ENCODE measurements around the gene NDUFB8. TPM values are rescaled to one million over a fixed set of nuclear protein-coding genes. Genes with fewer than 3 reads are reported as not detected.

NDUFB8 gene
- total and polyA plus RNA-seq, 10 of the 15 experiments (the other 5 are each of a cell fraction or from before 2014, with no cell fraction given) = 180 to 572 (median 382) TPM

GRCh38 chr10:100508691-100509150 is 20.9 kb downstream of the NDUFB8 start:
- H3K27me3 ChIP-seq (replicated peaks in 1 of 2; ENCODE audit: control insufficient read depth in 2 of 2, insufficient read depth in 2 of 2, low read length in 1 of 2) = no peaks in the 10 kb centered on the region
- intact Hi-C loops (cut with micrococcal nuclease; ENCODE audit: unreplicated experiment) = loop anchor here (1.0 to 2.0 kb wide), 2 partner anchors 74 to 170 kb away; no protein-coding TSS in a partner anchor
- H3K4me3 ChIP-seq = no peak overlapping the region
- H3K9ac ChIP-seq (ENCODE audit: control insufficient read depth, insufficient read depth, low read length) = no peak overlapping the region
- peaks cover 0 to 11% of the 10 kb centered on the region in 2 experiments for H3K36me3 ChIP-seq (ENCODE audit: control insufficient read depth in 2 of 2, insufficient read depth in 2 of 2, low read length in 1 of 2)
- CTCF ChIA-PET = interaction anchor here (0.6 to 4.6 kb wide), 25 partner anchors 9 to 463 kb away, joined by 3 to 40 read pairs (median 6); partner anchors contain the start of gene HIF1AN
- DNase-seq (ENCODE audit: low read depth, low spot score) = no peak
- no peak overlapping the region for H2AFZ ChIP-seq (ENCODE audit: control insufficient read depth, low read depth, low read length)
- SMC1A ChIA-PET (ENCODE audit: uncharacterized antibody, unreplicated experiment) = interaction anchor here (0.5 to 2.6 kb wide), 14 partner anchors 10 to 835 kb away, joined by 3 to 12 read pairs (median 4); no protein-coding TSS in a partner anchor
- no peak overlapping the region for H3K27ac ChIP-seq (ENCODE audit: control insufficient read depth, insufficient read depth)
- H3K79me2 ChIP-seq (ENCODE audit: control insufficient read depth, insufficient read depth, low read length) = no peaks in the 10 kb centered on the region
- RAD21 ChIA-PET (ENCODE audit: unreplicated experiment) = interaction anchor here (1.0 to 1.6 kb wide), 7 partner anchors 10 to 663 kb away, joined by 3 to 11 read pairs (median 5); no protein-coding TSS in a partner anchor
- ATAC-seq = peak; percentile 94
- no peak overlapping the region for H3K4me2 ChIP-seq (ENCODE audit: control insufficient read depth, insufficient read depth)
- POLR2A ChIA-PET = no interaction called here
- 0 out of 2 replicates have a peak, but pooled peaks cover 3% of the 10 kb centered on the region for H4K20me1 ChIP-seq (ENCODE audit: control insufficient read depth, insufficient read depth)
- BruUV-seq (replicated peaks) = no TSS peak
- no peaks in the 10 kb centered on the region for H3K9me3 ChIP-seq (replicated peaks; ENCODE audit: control insufficient read depth, insufficient read depth, low read length)
- in situ Hi-C loops (cut with MboI) = loop anchor here (5.0 kb wide), 2 partner anchors 71 to 166 kb away; no protein-coding TSS in a partner anchor
- WGBS (ENCODE audit: insufficient coverage, insufficient replicate concordance, low lambda C conversion rate, missing lambda C conversion rate) = 52% methylated on average over 3 of the region's 3 CpGs
- H3K4me1 ChIP-seq (ENCODE audit: control insufficient read depth, insufficient read depth, low read length) = peaks cover 8% of the 10 kb centered on the region; the same call in 1 of the 2 replicates
- peak; percentile 31 for FAIRE-seq
- TF ChIP-seq, protein P1, sequence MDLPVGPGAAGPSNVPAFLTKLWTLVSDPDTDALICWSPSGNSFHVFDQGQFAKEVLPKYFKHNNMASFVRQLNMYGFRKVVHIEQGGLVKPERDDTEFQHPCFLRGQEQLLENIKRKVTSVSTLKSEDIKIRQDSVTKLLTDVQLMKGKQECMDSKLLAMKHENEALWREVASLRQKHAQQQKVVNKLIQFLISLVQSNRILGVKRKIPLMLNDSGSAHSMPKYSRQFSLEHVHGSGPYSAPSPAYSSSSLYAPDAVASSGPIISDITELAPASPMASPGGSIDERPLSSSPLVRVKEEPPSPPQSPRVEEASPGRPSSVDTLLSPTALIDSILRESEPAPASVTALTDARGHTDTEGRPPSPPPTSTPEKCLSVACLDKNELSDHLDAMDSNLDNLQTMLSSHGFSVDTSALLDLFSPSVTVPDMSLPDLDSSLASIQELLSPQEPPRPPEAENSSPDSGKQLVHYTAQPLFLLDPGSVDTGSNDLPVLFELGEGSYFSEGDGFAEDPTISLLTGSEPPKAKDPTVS (IDR thresholded peaks at IDR 0.05; ENCODE audit: low read depth, low read length) = no peak
- TF ChIP-seq RCOR1 (conservative IDR thresholded peaks at IDR 0.05; ENCODE audit: low read depth, low read length) (no peak), RUNX3 (IDR thresholded peaks at IDR 0.05; ENCODE audit: low read length) (no peak), MXI1 (IDR thresholded peaks at IDR 0.05; ENCODE audit: low read depth, low read length) (no peak), ZNF274 (IDR thresholded peaks at IDR 0.05; ENCODE audit: insufficient read depth, insufficient read length) (no peak), ETV6 (conservative IDR thresholded peaks at IDR 0.05 in 1 of 2, IDR thresholded peaks at IDR 0.05 in 1 of 2; ENCODE audit: borderline replicate concordance in 1 of 2, low read depth in 1 of 2) (no peak), NFYB (IDR thresholded peaks at IDR 0.05; ENCODE audit: insufficient read depth, low read depth, low read length) (0 out of 2 replicates have a peak, but pooled peaks have one; percentile 8), WRNIP1 (IDR thresholded peaks at IDR 0.05; ENCODE audit: borderline replicate concordance, low read depth, low read length) (no peak), RAD21 (IDR thresholded peaks at IDR 0.05; ENCODE audit: insufficient read depth, low read depth, low read length) (peak; percentile 62), CTCF (IDR thresholded peaks at IDR 0.05 in 2 of 3, conservative IDR thresholded peaks at IDR 0.05 in 1 of 3; ENCODE audit: control insufficient read depth in 2 of 3, extremely low read depth in 1 of 3, insufficient read depth in 1 of 3, low read depth in 3 of 3, low read length in 3 of 3) (peak; percentile 34 to 64 (median 51)), HDAC2 (IDR thresholded peaks at IDR 0.05) (no peak), TCF12 (IDR thresholded peaks at IDR 0.05; ENCODE audit: low read depth, low read length) (no peak), CREB1 (IDR thresholded peaks at IDR 0.05; ENCODE audit: low read depth) (no peak)
- TF ChIP-seq, protein P2, sequence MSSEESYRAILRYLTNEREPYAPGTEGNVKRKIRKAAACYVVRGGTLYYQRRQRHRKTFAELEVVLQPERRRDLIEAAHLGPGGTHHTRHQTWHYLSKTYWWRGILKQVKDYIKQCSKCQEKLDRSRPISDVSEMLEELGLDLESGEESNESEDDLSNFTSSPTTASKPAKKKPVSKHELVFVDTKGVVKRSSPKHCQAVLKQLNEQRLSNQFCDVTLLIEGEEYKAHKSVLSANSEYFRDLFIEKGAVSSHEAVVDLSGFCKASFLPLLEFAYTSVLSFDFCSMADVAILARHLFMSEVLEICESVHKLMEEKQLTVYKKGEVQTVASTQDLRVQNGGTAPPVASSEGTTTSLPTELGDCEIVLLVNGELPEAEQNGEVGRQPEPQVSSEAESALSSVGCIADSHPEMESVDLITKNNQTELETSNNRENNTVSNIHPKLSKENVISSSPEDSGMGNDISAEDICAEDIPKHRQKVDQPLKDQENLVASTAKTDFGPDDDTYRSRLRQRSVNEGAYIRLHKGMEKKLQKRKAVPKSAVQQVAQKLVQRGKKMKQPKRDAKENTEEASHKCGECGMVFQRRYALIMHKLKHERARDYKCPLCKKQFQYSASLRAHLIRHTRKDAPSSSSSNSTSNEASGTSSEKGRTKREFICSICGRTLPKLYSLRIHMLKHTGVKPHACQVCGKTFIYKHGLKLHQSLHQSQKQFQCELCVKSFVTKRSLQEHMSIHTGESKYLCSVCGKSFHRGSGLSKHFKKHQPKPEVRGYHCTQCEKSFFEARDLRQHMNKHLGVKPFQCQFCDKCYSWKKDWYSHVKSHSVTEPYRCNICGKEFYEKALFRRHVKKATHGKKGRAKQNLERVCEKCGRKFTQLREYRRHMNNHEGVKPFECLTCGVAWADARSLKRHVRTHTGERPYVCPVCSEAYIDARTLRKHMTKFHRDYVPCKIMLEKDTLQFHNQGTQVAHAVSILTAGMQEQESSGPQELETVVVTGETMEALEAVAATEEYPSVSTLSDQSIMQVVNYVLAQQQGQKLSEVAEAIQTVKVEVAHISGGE (CRISPR knock-in tag; IDR thresholded peaks at IDR 0.05) = no peak

All from GM12878 (cell line).